ENCODE measurements around the gene DZIP1. TPM values are rescaled to one million over a fixed set of nuclear protein-coding genes. Genes with fewer than 3 reads are reported as not detected.

The DZIP1 gene
- total RNA-seq, 1 experiment from 2014 or later, result 10.9 TPM

- Histone ChIP-seq H3K4me3 (no peak overlapping the region), H3K9me3 (peaks cover 5% of the 10 kb centered on the region; the same call in 1 of the 2 replicates), H3K27me3 (peaks cover 4% of the 10 kb centered on the region), H3K36me3 (no peaks in the 10 kb centered on the region)
- no peak for DNase-seq
These were observed 12.0 kb upstream of the DZIP1 start for GRCh38 chr13:95656386-95657015.

DNA sequence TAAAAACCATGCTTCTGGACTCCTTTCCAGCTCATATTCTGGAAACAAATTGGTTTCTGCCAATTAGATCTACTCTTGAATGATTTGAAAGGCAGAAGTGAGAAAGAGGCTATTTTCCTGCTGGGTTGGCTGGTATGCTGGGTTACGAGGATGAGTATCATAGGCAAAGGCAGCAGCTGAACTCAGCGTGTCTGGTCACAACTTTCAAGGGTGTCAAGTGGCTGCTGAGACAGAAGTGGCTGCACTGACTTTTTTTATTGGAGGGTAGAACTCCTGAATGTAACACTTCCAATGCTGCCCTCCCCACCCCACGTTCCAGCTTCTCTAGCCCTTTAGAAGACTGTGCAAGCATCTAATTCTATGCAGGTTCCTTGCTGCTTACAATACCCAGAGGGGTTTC lies 8.3 kb upstream of the DZIP1 start:
- no peaks in the 10 kb centered on the region for H3K9me3 ChIP-seq
- peaks cover 5% of the 10 kb centered on the region for H3K27me3 ChIP-seq
- no peaks in the 10 kb centered on the region for H3K36me3 ChIP-seq
- no peak for DNase-seq
- no peak overlapping the region for H3K4me3 ChIP-seq

DNA sequence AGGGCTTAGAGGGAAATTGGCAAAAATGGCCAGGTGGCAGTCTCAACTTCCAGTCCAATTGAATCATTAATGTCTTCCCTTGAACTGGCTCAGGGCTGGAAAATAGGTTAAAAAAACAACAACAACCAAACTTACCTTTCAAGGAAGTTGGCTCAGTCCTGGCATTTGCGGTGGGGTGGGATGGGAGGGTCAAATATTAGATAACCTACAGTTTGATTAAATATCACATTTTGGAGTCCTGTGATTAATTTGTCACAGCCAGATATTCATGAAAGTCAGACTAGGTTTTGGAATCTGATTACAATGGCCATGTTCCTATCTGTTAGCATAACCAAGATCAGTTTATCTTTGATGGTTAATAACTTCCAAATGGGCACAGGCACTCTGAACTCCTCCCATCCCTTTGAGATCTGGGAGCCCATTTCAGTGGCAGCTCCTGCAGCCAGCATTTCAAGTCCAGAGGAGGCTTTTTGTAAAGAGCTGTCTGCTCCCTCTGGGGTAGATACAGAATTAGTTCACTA lies 7.8 kb upstream of the DZIP1 start:
- H3K27me3 ChIP-seq, result peaks cover 5% of the 10 kb centered on the region
- H3K36me3 ChIP-seq, result no peaks in the 10 kb centered on the region
- no peaks in the 10 kb centered on the region for H3K9me3 ChIP-seq
- DNase-seq, result no peak
- no peak overlapping the region for H3K4me3 ChIP-seq

GRCh38 chr13:95650696-95651095 lies 6.2 kb upstream of the DZIP1 start:
- Histone ChIP-seq H3K9me3 (no peaks in the 10 kb centered on the region), H3K36me3 (no peaks in the 10 kb centered on the region), H3K4me3 (no peak overlapping the region), H3K27me3 (peaks cover 5% of the 10 kb centered on the region)
- no peak for DNase-seq

GRCh38 chr13:95647321-95647720 lies 2.8 kb upstream of the DZIP1 start:
- Histone ChIP-seq H3K9me3 (no peaks in the 10 kb centered on the region), H3K27me3 (peaks cover 5% of the 10 kb centered on the region), H3K36me3 (0 out of 2 replicates have a peak, but pooled peaks cover 4% of the 10 kb centered on the region), H3K4me3 (no peak overlapping the region)
- no peak for DNase-seq

- Histone ChIP-seq H3K4me3 (peak overlapping the region; percentile 63), H3K36me3 (peaks cover 20% of the 10 kb centered on the region), H3K27me3 (no peaks in the 10 kb centered on the region), H3K9me3 (no peaks in the 10 kb centered on the region)
- peak; percentile 53 for DNase-seq
These were observed 439 bp downstream of the DZIP1 start for GRCh38 chr13:95643936-95644598.

DNA sequence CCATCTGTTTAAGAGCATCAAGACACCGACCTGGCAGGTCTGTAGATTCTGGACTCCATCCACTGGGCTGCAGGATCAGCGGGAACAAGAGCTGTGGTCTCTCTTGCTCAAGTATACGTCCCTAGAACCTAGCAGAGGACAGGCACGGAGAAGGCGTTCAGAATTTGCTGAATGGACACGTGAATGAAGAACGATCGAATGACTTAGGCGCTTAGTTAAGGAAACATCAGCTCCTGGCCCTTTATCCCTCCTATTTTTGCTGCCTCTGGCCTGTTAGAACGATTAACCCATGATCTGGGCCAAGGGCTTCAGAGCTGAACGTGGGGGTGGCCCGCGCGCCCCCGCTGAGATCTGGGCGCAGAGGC lies 953 bp downstream of the DZIP1 start:
- H3K36me3 ChIP-seq, result peaks cover 26% of the 10 kb centered on the region
- H3K27me3 ChIP-seq, result no peaks in the 10 kb centered on the region
- no peaks in the 10 kb centered on the region for H3K9me3 ChIP-seq
- H3K4me3 ChIP-seq, result peak overlapping the region; percentile 63
- peak; percentile 23 for DNase-seq

- no peaks in the 10 kb centered on the region for H3K27me3 ChIP-seq
- peak overlapping the region; percentile 63 for H3K4me3 ChIP-seq
- no peaks in the 10 kb centered on the region for H3K9me3 ChIP-seq
- H3K36me3 ChIP-seq, result peaks cover 31% of the 10 kb centered on the region
- no peak for DNase-seq
These were observed 1.5 kb downstream of the DZIP1 start for GRCh38 chr13:95642999-95643398.

GRCh38 chr13:95642028-95642621 lies 2.4 kb downstream of the DZIP1 start:
- peak; percentile 29 for DNase-seq
- Histone ChIP-seq H3K36me3 (peaks cover 35% of the 10 kb centered on the region), H3K4me3 (peak overlapping the region; percentile 63), H3K27me3 (no peaks in the 10 kb centered on the region), H3K9me3 (no peaks in the 10 kb centered on the region)

DNA sequence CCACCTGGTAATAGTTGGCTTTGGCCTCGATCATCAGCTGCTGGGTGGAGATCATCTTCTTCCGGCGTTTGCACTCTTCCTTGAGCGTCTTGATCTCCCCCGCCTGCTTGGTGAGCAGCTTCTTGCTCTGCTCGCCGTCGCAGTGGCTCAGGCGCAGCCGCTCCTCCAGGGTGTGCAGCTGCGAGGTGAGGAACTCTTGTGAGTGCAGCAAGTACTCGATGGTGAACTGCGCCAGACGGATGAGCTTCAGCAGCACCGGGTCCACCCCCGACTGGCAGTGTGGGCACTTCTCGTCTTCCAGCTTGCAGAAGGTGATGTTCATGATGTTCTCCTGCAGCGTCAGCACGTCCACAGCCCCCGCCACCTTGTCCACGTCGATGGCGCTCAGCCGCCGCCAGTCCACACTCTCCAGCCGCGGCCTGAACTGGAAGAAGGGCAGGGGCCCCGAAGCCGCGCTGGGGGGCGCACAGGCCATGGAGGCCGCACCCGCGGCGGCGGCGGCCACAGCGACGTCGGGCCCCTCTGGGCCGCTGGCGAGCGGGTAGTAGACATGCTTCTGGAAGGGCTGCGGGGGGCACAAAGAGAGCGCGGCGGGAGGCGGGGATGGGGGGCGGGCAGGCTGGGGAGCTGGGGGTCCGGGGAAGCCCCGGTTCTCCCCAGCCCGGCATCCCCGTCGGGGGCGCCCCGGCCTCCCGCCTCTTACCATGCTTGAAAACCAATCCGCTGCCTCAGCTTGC lies 3.0 kb downstream of the DZIP1 start:
- H3K4me3 ChIP-seq, result peak overlapping the region; percentile 63
- peaks cover 40% of the 10 kb centered on the region for H3K36me3 ChIP-seq
- no peaks in the 10 kb centered on the region for H3K27me3 ChIP-seq
- no peaks in the 10 kb centered on the region for H3K9me3 ChIP-seq
- no peak for DNase-seq

DNA sequence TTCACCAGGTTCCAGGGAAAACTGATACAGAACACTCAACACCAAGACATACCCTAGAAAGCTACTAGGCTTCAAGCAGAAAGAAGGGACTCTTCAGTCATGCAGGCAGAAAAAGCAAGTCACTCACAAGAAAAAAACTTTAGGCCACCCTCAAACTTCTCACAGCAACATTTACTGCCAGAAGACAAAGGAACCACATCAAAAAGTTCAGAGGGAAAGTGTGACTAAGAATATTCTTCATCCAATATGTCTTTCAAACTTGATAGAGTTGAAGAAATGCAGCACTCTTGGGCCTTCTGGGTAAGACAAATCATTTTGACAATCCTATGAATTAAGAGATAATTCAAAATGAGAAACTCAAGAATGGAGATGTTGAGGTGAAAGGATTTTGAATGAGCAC lies 7.7 kb downstream of the DZIP1 start:
- Histone ChIP-seq H3K36me3 (peaks cover 68% of the 10 kb centered on the region), H3K4me3 (no peak overlapping the region), H3K9me3 (no peaks in the 10 kb centered on the region), H3K27me3 (no peaks in the 10 kb centered on the region)
- no peak for DNase-seq

DNA sequence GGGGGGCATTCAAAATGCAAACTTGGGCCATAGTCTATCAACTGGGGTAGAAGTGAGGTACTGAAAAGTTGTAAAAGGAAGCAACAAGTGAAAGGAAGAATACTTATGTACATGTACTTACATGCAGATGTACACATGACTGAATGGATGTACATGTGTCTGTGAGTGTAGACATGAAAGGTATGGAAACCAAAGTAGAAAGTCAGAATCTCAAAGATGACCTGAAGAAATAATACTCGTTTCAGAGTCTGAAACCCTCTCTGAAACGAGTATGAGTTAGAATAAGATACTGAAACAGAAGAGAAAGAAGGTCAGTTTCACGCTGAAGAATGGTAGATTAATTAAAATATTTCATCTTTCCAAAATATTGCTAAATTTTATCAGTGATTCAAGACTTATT lies 13.9 kb downstream of the DZIP1 start:
- Histone ChIP-seq H3K9me3 (peaks cover 5% of the 10 kb centered on the region), H3K36me3 (peaks cover 84% of the 10 kb centered on the region), H3K4me3 (no peak overlapping the region), H3K27me3 (no peaks in the 10 kb centered on the region)
- no peak for DNase-seq

GRCh38 chr13:95629071-95629470 lies 15.4 kb downstream of the DZIP1 start:
- peaks cover 89% of the 10 kb centered on the region for H3K36me3 ChIP-seq
- no peak overlapping the region for H3K4me3 ChIP-seq
- no peak for DNase-seq
- H3K9me3 ChIP-seq, result peaks cover 5% of the 10 kb centered on the region
- no peaks in the 10 kb centered on the region for H3K27me3 ChIP-seq

GRCh38 chr13:95628488-95628887 lies 16.0 kb downstream of the DZIP1 start:
- H3K9me3 ChIP-seq, result peaks cover 5% of the 10 kb centered on the region
- H3K4me3 ChIP-seq, result no peak overlapping the region
- peaks cover 89% of the 10 kb centered on the region for H3K36me3 ChIP-seq

GRCh38 chr13:95627590-95627989 lies 16.9 kb downstream of the DZIP1 start:
- no peak for DNase-seq

More at GRCh38 chr13:95628488-95628887, 16.0 kb downstream of the DZIP1 start:
- DNase-seq, result no peak
- no peaks in the 10 kb centered on the region for H3K27me3 ChIP-seq

DNA sequence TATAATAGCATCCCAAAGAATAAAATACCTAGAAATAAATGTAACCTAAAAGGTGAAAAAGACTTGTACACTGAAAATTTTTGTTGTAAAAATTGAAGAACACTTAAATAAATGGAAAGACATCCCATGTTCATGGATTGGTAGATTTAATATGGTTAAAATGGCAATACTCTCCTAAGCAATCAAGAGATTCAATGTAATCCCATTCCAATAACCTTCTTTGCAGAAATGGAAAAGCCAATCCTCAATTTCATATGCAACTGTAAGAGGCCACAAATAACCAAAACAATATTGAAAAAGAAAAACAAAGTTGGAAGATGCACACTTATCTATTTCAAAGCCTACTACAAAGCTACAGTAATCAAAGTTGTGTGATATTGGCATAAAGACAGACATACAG lies 17.7 kb downstream of the DZIP1 start:
- peaks cover 5% of the 10 kb centered on the region for H3K9me3 ChIP-seq
- no peaks in the 10 kb centered on the region for H3K27me3 ChIP-seq
- peaks cover 88% of the 10 kb centered on the region for H3K36me3 ChIP-seq
- no peak overlapping the region for H3K4me3 ChIP-seq
- DNase-seq, result no peak

More at GRCh38 chr13:95627590-95627989, 16.9 kb downstream of the DZIP1 start:
- Histone ChIP-seq H3K27me3 (no peaks in the 10 kb centered on the region), H3K9me3 (peaks cover 5% of the 10 kb centered on the region), H3K36me3 (peaks cover 89% of the 10 kb centered on the region), H3K4me3 (no peak overlapping the region)

GRCh38 chr13:95624020-95624419 lies 20.5 kb downstream of the DZIP1 start:
- Histone ChIP-seq H3K36me3 (peaks cover 88% of the 10 kb centered on the region), H3K27me3 (no peaks in the 10 kb centered on the region), H3K4me3 (no peak overlapping the region), H3K9me3 (peaks cover 5% of the 10 kb centered on the region)
- no peak for DNase-seq

All from MG63 (cell line).